Activated B cell treated with CpG ODN at 0.5 μM for 24 hours (primary cell): ENCODE measurements around the gene PIGM. TPM values are rescaled to one million over a fixed set of nuclear protein-coding genes. Genes with fewer than 3 reads are reported as not detected.

Experiments
- ATAC-seq: fragments of 200-7000 bp; cut with Tn5 transposase; one replicate; pipeline ENCODE4 v1.10.0; 2021; ENCODE audit warnings: low read depth, mild to moderate bottlenecking, moderate library complexity
- CTCF ChIA-PET: fragments of 350-600 bp; sonication (Branson Sonifier 250); formaldehyde crosslinking; loops from one replicate; lab custom pipeline; 2021; ENCODE audit warnings: antibody characterized with exemption; lab: Charles Lee
- POLR2A ChIA-PET: fragments of 350-600 bp; sonication (Branson Sonifier 250); formaldehyde crosslinking; loops from one replicate; lab custom pipeline; 2021; ENCODE audit warnings: antibody characterized with exemption; lab: Charles Lee
- DNase-seq: peaks from one replicate; pipeline ENCODE4 v3.0.0; 2022
- H3K27ac Mint-ChIP-seq: one replicate; pipeline ENCODE4 v1.8.0; 2020; ENCODE audit warnings: mixed read lengths
- H3K27me3 Mint-ChIP-seq: one replicate; pipeline ENCODE4 v1.8.0; 2021; ENCODE audit warnings: mixed read lengths
- H3K36me3 Mint-ChIP-seq: one replicate; pipeline ENCODE4 v1.8.0; 2021; ENCODE audit warnings: low read depth, mixed read lengths
- H3K4me1 Mint-ChIP-seq: one replicate; pipeline ENCODE4 v1.8.0; 2021; ENCODE audit warnings: mixed read lengths
- H3K4me3 Mint-ChIP-seq: one replicate; pipeline ENCODE4 v1.8.0; 2020; ENCODE audit warnings: mild to moderate bottlenecking, mixed read lengths
- H3K9me3 Mint-ChIP-seq: one replicate; pipeline ENCODE4 v1.8.0; 2020; ENCODE audit warnings: mixed read lengths
- intact Hi-C: fragments of 100-400 bp; cut with micrococcal nuclease; formaldehyde crosslinking; loops from one replicate; pipeline ENCODE4 v1.15.1; 2024
- total RNA-seq: library from RNA; stranded (reverse); gene quantifications from 2 replicates; pipeline ENCODE4 v1.2.3, GENCODE V29; 2022
- TF ChIP-seq, protein P1 (sequence below): fragments of 200-600 bp; IDR thresholded peaks from one replicate; pipeline ENCODE4 v1.8.0; 2022; ENCODE audit warnings: antibody characterized with exemption, mild to moderate bottlenecking

Gene PIGM
- total RNA-seq, 1 donor from 2014 or later, result 5.3 TPM

DNA sequence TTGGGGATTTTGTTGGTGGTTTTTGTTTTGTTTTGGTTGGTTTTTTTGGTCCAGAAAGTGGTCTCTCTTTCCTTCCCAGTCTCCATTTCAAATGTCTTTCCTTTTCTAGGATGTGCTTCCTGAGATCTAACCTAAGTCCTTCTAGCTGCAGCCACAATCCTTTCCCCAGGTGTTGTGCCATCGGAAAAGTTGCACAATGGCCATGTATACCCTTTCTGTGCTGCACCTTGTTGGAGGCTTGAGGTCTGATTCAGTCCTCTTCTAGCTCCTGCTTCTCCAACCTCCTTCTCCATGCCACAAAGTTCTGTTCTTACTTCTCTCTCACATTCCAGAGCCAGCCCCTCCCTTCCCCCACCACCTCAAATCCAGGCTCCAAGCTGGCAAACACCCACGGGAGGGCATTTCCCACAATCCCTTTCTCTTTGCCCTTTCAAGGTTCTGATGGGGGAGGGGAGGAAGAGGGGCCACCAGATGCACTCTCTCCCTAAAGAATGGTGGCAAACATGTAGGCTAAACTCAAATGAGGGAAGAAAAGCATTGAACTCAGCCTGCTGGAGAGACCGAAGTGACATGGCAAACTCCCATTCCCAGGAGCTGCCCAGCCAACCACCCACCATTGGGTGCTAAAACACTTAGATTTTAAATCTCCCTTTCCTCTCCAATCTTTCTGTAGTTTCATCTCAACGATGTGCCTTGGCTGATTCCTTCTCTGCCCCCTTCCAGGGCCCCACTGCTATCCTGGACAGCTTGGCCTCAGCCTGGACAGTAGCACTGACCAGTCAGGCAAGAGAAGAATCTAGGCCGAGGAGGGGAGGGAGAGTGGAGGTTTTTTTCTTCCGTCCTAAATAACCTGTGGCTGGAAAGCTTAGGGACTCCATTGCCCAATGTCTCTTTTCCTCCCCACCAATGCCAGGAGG, 35.3 kb upstream of the PIGM start:
- peaks cover 7% of the 10 kb centered on the region for H3K4me1 Mint-ChIP-seq
- H3K27me3 Mint-ChIP-seq, result peaks cover 41% of the 10 kb centered on the region

DNA sequence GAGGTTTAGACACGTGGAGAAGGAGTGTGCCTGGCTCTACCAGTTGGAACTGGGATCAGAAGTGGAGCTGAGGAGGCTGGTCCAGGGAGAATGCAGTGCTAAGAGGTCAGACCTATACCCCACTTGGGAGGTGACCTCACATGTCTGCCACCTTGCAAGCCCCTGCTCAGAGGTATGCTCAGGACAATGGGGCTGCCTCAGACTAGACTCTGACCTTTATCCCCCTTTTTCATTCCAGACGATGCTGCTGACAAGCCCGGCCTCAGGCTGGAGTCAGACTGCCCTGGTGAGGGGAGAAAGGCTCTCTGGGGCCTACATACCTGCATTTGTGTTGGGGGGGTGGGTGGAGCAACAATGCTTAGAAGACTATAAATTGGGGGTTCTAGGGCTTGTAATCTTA, 33.0 kb upstream of the PIGM start:
- peaks cover 34% of the 10 kb centered on the region for H3K27me3 Mint-ChIP-seq
- intact Hi-C loops, result no loop called here
- H3K4me1 Mint-ChIP-seq, result no peaks in the 10 kb centered on the region
- CTCF ChIA-PET, result no interaction called here
- H3K9me3 Mint-ChIP-seq, result no peaks in the 10 kb centered on the region
- H3K36me3 Mint-ChIP-seq, result no peaks in the 10 kb centered on the region
- no peak for ATAC-seq
- TF ChIP-seq, protein P1, sequence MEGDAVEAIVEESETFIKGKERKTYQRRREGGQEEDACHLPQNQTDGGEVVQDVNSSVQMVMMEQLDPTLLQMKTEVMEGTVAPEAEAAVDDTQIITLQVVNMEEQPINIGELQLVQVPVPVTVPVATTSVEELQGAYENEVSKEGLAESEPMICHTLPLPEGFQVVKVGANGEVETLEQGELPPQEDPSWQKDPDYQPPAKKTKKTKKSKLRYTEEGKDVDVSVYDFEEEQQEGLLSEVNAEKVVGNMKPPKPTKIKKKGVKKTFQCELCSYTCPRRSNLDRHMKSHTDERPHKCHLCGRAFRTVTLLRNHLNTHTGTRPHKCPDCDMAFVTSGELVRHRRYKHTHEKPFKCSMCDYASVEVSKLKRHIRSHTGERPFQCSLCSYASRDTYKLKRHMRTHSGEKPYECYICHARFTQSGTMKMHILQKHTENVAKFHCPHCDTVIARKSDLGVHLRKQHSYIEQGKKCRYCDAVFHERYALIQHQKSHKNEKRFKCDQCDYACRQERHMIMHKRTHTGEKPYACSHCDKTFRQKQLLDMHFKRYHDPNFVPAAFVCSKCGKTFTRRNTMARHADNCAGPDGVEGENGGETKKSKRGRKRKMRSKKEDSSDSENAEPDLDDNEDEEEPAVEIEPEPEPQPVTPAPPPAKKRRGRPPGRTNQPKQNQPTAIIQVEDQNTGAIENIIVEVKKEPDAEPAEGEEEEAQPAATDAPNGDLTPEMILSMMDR, result no peak
- no peak overlapping the region for H3K4me3 Mint-ChIP-seq
- H3K27ac Mint-ChIP-seq, result no peak overlapping the region
- DNase-seq, result no peak
- POLR2A ChIA-PET, result no interaction called here

More for the DNA sequence above, 35.3 kb upstream of the PIGM start:
- TF ChIP-seq, protein P1, result no peak
- CTCF ChIA-PET, result interaction anchor here (0.7 kb wide), 1 partner anchor 17 kb away, joined by 3 read pairs; no protein-coding TSS in a partner anchor
- Mint-ChIP-seq H3K27ac (no peak overlapping the region), H3K4me3 (no peak overlapping the region), H3K36me3 (no peaks in the 10 kb centered on the region), H3K9me3 (no peaks in the 10 kb centered on the region)
- ATAC-seq, result no peak
- no peak for DNase-seq
- POLR2A ChIA-PET, result no interaction called here
- intact Hi-C loops, result no loop called here

DNA sequence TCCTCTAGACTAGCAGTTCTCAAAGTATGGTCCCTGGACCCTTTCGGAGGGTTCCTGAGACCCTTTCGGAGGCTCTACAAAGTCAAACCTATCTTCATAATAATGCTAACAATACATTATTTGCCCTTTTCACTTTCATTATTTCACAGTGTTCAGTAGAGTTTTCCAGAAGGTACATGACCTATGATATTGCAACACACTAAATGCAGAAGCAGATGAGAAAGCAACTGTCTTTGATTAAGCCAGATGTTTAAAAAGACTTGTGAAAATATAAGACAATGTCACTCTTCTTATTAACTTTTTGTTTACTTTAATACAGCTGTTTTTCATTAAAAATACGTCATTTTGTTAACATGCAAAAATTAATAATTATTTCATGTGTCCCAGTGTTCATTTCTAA, 32.4 kb upstream of the PIGM start:
- no peak for DNase-seq
- Mint-ChIP-seq H3K27me3 (peaks cover 36% of the 10 kb centered on the region), H3K4me1 (no peaks in the 10 kb centered on the region), H3K27ac (no peak overlapping the region), H3K9me3 (no peaks in the 10 kb centered on the region), H3K36me3 (no peaks in the 10 kb centered on the region), H3K4me3 (no peak overlapping the region)
- intact Hi-C loops, result no loop called here
- ATAC-seq, result no peak
- TF ChIP-seq, protein P1, result no peak
- ChIA-PET POLR2A (no interaction called here), CTCF (interaction anchor here (0.9 kb wide), 1 partner anchor 14 kb away, joined by 3 read pairs; no protein-coding TSS in a partner anchor)

DNA sequence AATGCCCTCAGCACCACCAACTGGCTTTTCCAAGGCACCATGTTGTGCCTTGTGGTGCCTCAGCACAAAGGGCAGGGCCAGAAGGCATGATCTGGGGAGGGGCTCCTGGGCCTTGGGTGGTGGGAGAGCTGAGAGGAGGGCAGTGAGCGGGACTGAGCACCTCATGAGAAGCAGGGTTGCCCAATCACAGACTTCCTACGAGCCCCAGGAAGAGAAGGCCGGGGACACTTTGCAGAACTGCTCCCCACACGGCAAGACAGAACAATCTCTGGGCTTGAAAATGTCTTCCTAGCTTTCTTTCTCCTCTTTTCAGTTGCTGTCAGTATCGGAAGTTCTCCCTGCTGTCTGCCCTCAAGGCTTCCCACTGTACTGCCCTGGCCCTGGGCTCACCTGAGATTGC, 31.4 kb upstream of the PIGM start:
- TF ChIP-seq, protein P1, result no peak
- no peak for ATAC-seq
- no peak overlapping the region for H3K27ac Mint-ChIP-seq
- no peak overlapping the region for H3K4me3 Mint-ChIP-seq
- no peak for DNase-seq
- peaks cover 28% of the 10 kb centered on the region for H3K27me3 Mint-ChIP-seq
- H3K4me1 Mint-ChIP-seq, result no peaks in the 10 kb centered on the region
- H3K36me3 Mint-ChIP-seq, result no peaks in the 10 kb centered on the region
- intact Hi-C loops, result no loop called here
- H3K9me3 Mint-ChIP-seq, result no peaks in the 10 kb centered on the region
- POLR2A ChIA-PET, result no interaction called here
- CTCF ChIA-PET, result no interaction called here

DNA sequence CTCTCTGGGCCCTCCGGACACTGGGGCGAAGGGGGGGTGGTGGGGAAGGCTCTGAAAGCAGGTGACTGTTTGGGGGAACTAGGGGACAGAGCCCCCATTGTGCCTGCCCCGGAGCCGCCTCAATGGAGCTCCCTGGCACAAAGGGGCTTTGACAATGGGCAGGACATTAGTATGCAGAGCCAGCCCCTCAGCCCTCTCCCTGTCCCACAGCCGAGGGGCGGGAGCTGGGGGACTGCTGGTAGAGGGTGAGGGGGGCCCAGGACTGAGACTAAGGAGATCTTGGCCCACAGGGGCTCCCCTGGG, 30.4 kb upstream of the PIGM start:
- ChIA-PET CTCF (no interaction called here), POLR2A (no interaction called here)
- DNase-seq (no peak), ATAC-seq (no peak)
- no peaks in the 10 kb centered on the region for H3K9me3 Mint-ChIP-seq
- H3K4me3 Mint-ChIP-seq, result no peak overlapping the region
- TF ChIP-seq, protein P1, result no peak
- no peak overlapping the region for H3K27ac Mint-ChIP-seq
- intact Hi-C loops, result no loop called here
- no peaks in the 10 kb centered on the region for H3K36me3 Mint-ChIP-seq
- H3K4me1 Mint-ChIP-seq, result no peaks in the 10 kb centered on the region
- peaks cover 30% of the 10 kb centered on the region for H3K27me3 Mint-ChIP-seq
